Uterus (tissue), 2 donors: ENCODE data around the gene CAPN9.
"Not testable (repeated sequence)": the region's sequence is repeated elsewhere in the genome, so short reads cannot be mapped to it uniquely, and the experiment has no call there.

Source experiments
- CTCF ChIP-seq, 4 experiments: fragments of 200-600 bp in 2 of 4; fragments of 450-650 bp in 2 of 4; sonication (generic) in 2 of 4; IDR thresholded peaks; one replicate each; pipeline ENCODE4 v1.5.1; 2016 to 2019; ENCODE audit warnings: antibody characterized with exemption in 4 of 4, mild to moderate bottlenecking in 2 of 4, moderate library complexity in 1 of 4
- POLR2A ChIP-seq, 2 donors: fragments of 450-650 bp; IDR thresholded peaks; one replicate each; pipeline ENCODE4 v1.6.1; 2016; ENCODE audit warnings: antibody characterized with exemption in 2 of 2, mild to moderate bottlenecking in 1 of 2, moderate library complexity in 1 of 2

- TF ChIP-seq CTCF, POLR2A (IDR thresholded peaks at IDR 0.05): not testable (repeated sequence)
Measured at GRCh38 chr1:230767859-230768612, 20.8 kb downstream of the CAPN9 start.
